GM21717 (cell line): ENCODE results near the gene C2.

Source experiments
- ATAC-seq: cut with Tn5 transposase; IDR thresholded peaks from one replicate; pipeline ENCODE4 v1.9.1; 2021; ENCODE audit warnings: mild to moderate bottlenecking, moderate library complexity; ENCODE audit not compliant: unreplicated experiment

C2 gene

GRCh38 chr6:31927242-31927862 is at the start of gene C2:
Gene C2 (plus strand): TSS chr6:31927717. CDS start chr6:31927753, 36 bp downstream.
- ATAC-seq: no peak

GRCh38 chr6:31878222-31878621 is 49.3 kb upstream of the C2 start:
- ATAC-seq: no peak

- ATAC-seq: no peak
Measured at GRCh38 chr6:31878726-31879125, 48.8 kb upstream of the C2 start, which contains the start of gene SLC44A4. Gene SLC44A4 (minus strand): TSS chr6:31878997. CDS start chr6:31878980, 17 bp downstream.

GRCh38 chr6:31879143-31879542 is 48.4 kb upstream of the C2 start:
- ATAC-seq: no peak

- no peak for ATAC-seq
Measured at GRCh38 chr6:31879901-31880300, 47.6 kb upstream of the C2 start.

GRCh38 chr6:31880616-31881015 is 46.9 kb upstream of the C2 start:
- ATAC-seq: no peak

- ATAC-seq: no peak
Measured at GRCh38 chr6:31881136-31881859, 46.2 kb upstream of the C2 start.

- ATAC-seq: no peak
Measured at GRCh38 chr6:31882344-31882743, 45.2 kb upstream of the C2 start.

GRCh38 chr6:31883676-31884075 is 43.8 kb upstream of the C2 start:
- no peak for ATAC-seq

GRCh38 chr6:31884528-31885035 is 42.9 kb upstream of the C2 start:
- ATAC-seq: no peak

- ATAC-seq: no peak
Measured at GRCh38 chr6:31886541-31886991, 41.0 kb upstream of the C2 start.

GRCh38 chr6:31887173-31888007 is 40.1 kb upstream of the C2 start:
- ATAC-seq: no peak

- no peak for ATAC-seq
Measured at GRCh38 chr6:31888276-31889258, 39.0 kb upstream of the C2 start.

- no peak for ATAC-seq
Measured at GRCh38 chr6:31889331-31889972, 38.1 kb upstream of the C2 start.

- ATAC-seq: no peak
Measured at GRCh38 chr6:31892821-31893220, 34.7 kb upstream of the C2 start.

GRCh38 chr6:31896493-31896855 is 31.0 kb upstream of the C2 start:
- no peak for ATAC-seq

- ATAC-seq: no peak
Measured at GRCh38 chr6:31896856-31897611, 30.5 kb upstream of the C2 start.

- ATAC-seq: peak; percentile 38
Measured at GRCh38 chr6:31897612-31898382, 29.7 kb upstream of the C2 start, which contains the start of gene EHMT2. Gene EHMT2 (minus strand): TSS chr6:31897698. CDS start chr6:31897677, 21 bp downstream.
